Colonic mucosa (tissue), 4 donors: ENCODE results near the gene WDFY3. TPM values are rescaled to one million over a fixed set of nuclear protein-coding genes. Genes with fewer than 3 reads are reported as not detected.

Source experiments
- DNase-seq: peaks from one replicate; pipeline ENCODE4 v3.0.0-alpha.2; 2020
- H3K27ac ChIP-seq: fragments of 200-600 bp; one replicate; pipeline ENCODE4 v1.8.0; 2021
- H3K27me3 ChIP-seq: fragments of 200-600 bp; one replicate; pipeline ENCODE4 v1.8.0; 2021
- H3K36me3 ChIP-seq: fragments of 200-600 bp; one replicate; pipeline ENCODE4 v1.8.0; 2021
- H3K4me1 ChIP-seq: fragments of 200-600 bp; one replicate; pipeline ENCODE4 v1.8.0; 2021; ENCODE audit warnings: mild to moderate bottlenecking
- H3K4me3 ChIP-seq: fragments of 200-600 bp; one replicate; pipeline ENCODE4 v1.8.0; 2021
- H3K9ac ChIP-seq, 2 donors: one replicate each; pipeline ENCODE4 v1.7.0; 2013; ENCODE audit warnings: control low read depth in 2 of 2, low read depth in 2 of 2, low read length in 2 of 2
- H3K9me3 ChIP-seq: fragments of 200-600 bp; one replicate; pipeline ENCODE4 v1.8.0; 2021
- CTCF ChIP-seq: fragments of 200-600 bp; IDR thresholded peaks from one replicate; pipeline ENCODE4 v1.8.0; 2022; ENCODE audit warnings: antibody characterized with exemption, mild to moderate bottlenecking
- intact Hi-C: fragments of 100-400 bp; cut with DNase I; formaldehyde crosslinking; loops from one replicate; pipeline ENCODE4 v1.14.1; 2022
- total RNA-seq, 2 donors: library from RNA; stranded (reverse); fragmentation: NEBNext Ultra II Directional in 1 of 2; extraction: Animal tissue kit (Norgen Biotek cat#: 25700) in 1 of 2; gene quantifications; one replicate each; pipeline ENCODE4 v1.2.1, GENCODE V29; 2021
- donor health status: healthy.
- donor health status: DM: no; HTN: no; CAD: no.
- donor health status: DM: no; HTN: no; CAD: no.

The WDFY3 gene, protein sequence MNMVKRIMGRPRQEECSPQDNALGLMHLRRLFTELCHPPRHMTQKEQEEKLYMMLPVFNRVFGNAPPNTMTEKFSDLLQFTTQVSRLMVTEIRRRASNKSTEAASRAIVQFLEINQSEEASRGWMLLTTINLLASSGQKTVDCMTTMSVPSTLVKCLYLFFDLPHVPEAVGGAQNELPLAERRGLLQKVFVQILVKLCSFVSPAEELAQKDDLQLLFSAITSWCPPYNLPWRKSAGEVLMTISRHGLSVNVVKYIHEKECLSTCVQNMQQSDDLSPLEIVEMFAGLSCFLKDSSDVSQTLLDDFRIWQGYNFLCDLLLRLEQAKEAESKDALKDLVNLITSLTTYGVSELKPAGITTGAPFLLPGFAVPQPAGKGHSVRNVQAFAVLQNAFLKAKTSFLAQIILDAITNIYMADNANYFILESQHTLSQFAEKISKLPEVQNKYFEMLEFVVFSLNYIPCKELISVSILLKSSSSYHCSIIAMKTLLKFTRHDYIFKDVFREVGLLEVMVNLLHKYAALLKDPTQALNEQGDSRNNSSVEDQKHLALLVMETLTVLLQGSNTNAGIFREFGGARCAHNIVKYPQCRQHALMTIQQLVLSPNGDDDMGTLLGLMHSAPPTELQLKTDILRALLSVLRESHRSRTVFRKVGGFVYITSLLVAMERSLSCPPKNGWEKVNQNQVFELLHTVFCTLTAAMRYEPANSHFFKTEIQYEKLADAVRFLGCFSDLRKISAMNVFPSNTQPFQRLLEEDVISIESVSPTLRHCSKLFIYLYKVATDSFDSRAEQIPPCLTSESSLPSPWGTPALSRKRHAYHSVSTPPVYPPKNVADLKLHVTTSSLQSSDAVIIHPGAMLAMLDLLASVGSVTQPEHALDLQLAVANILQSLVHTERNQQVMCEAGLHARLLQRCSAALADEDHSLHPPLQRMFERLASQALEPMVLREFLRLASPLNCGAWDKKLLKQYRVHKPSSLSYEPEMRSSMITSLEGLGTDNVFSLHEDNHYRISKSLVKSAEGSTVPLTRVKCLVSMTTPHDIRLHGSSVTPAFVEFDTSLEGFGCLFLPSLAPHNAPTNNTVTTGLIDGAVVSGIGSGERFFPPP (N-terminal part only)
- 10 to 100 TPM; 46.3 to 50.8 TPM for total RNA-seq

- Histone ChIP-seq H3K9me3 (no peaks in the 10 kb centered on the region), H3K36me3 (no peaks in the 10 kb centered on the region), H3K27ac (peak within 1 kb of the TSS; percentile 74), H3K4me1 (no peaks in the 10 kb centered on the region), H3K27me3 (no peaks in the 10 kb centered on the region), H3K4me3 (peak within 1 kb of the TSS; percentile 77), H3K9ac (peak within 1 kb of the TSS; percentile 71 to 87)
- no peak for TF ChIP-seq CTCF
- peak; percentile 86 for DNase-seq
- intact Hi-C loops: loop anchor here (5.0 kb wide), 1 partner anchor 384 kb away; the partner anchor contains the start of gene CDS1
These were observed at the start of gene WDFY3 for GRCh38 chr4:84966382-84967242. Gene WDFY3 (minus strand): TSS chr4:84966690. CDS start chr4:84860591, 106,099 bp downstream.

- no peak for DNase-seq
- H3K36me3 ChIP-seq: no peaks in the 10 kb centered on the region
- TF ChIP-seq CTCF: no peak
- no peak overlapping the region for H3K9ac ChIP-seq
- H3K9me3 ChIP-seq: no peaks in the 10 kb centered on the region
- H3K27me3 ChIP-seq: no peaks in the 10 kb centered on the region
- no peak overlapping the region for H3K27ac ChIP-seq
- no peaks in the 10 kb centered on the region for H3K4me1 ChIP-seq
- intact Hi-C loops: no loop called here
- no peak overlapping the region for H3K4me3 ChIP-seq
These were observed 39.4 kb upstream of the WDFY3 start for GRCh38 chr4:85005865-85006377.

DNA sequence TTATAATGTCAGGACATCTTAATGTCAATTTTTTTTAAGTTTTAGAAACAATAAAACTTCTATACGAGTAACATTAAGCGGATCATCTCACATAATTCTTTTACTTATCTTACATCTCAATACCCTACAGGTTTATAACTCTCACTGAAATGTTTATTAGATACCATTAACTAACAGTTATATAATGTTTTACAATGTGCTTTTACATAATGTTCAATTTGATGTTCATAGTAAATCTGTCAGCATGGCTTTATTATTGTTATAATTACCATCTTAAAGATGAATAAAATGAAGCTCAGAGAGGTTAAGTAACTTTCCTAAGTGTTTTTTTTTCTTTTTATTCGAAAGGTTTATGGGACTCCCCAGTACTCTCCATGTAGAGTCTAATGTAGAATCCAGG is 33.9 kb upstream of the WDFY3 start:
- Histone ChIP-seq H3K27me3 (no peaks in the 10 kb centered on the region), H3K9ac (no peak overlapping the region), H3K9me3 (no peaks in the 10 kb centered on the region), H3K36me3 (no peaks in the 10 kb centered on the region), H3K4me3 (no peak overlapping the region), H3K27ac (no peak overlapping the region), H3K4me1 (no peaks in the 10 kb centered on the region)
- intact Hi-C loops: no loop called here
- DNase-seq: no peak
- TF ChIP-seq CTCF: no peak

GRCh38 chr4:84995386-84995785 is 28.9 kb upstream of the WDFY3 start:
- intact Hi-C loops: no loop called here
- Histone ChIP-seq H3K9me3 (no peaks in the 10 kb centered on the region), H3K4me3 (no peak overlapping the region), H3K4me1 (no peaks in the 10 kb centered on the region), H3K27me3 (no peaks in the 10 kb centered on the region), H3K9ac (no peak overlapping the region), H3K27ac (no peak overlapping the region), H3K36me3 (no peaks in the 10 kb centered on the region)
- TF ChIP-seq CTCF: no peak
- no peak for DNase-seq
